CD4-positive, alpha-beta T cell treated with Interleukin-17A for 4 hours (primary cell): ENCODE results near the gene HTRA3.
"Not testable (repeated sequence)": the region's sequence is repeated elsewhere in the genome, so short reads cannot be mapped to it uniquely, and the experiment has no call there.

ENCODE experiments used
- DNase-seq: peaks from one replicate; pipeline ENCODE4 v3.0.0-alpha.2; 2020; ENCODE audit warnings: mixed read lengths

The HTRA3 gene

DNA sequence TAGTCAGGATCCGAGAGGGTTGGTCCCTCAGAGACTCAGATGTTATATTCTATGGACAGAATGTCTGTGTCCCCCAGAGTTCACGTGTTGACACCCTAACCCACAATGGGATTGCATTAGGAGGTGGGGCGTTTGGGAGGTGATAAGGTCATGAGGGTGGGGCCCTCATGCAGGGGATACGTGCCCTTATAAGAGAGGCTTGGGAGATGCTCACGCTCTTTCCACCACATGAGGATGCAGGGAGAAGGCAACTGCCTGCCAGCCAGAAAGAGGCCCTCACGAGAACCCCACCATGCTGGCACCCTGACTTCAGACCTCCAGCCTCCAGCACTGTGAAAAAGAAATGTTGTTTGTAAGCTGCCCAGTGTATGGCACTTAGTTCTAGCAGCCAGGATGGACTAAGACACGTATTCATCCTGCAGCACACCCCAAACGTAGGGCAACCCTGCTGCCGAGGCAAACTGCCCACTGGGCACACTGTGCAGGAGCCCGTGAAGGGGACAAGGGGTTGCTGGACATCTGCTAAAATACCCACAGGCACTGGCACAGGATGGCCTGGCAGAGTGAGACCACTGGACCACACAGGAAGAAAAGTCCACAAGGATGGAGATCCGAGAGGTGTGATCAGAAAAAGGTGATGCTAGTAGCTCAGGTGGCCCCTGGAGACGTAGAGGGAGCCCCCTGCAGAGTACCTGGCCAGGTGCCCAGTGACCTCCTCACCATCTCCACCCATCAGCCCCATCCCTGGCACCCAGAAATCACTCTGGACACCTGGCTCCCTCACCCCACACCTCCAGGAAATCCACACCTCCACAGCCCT is 62.7 kb downstream of the HTRA3 start:
- DNase-seq, result no peak

- no peak for DNase-seq
These were observed 63.4 kb downstream of the HTRA3 start for GRCh38 chr4:8332891-8333331.

DNA sequence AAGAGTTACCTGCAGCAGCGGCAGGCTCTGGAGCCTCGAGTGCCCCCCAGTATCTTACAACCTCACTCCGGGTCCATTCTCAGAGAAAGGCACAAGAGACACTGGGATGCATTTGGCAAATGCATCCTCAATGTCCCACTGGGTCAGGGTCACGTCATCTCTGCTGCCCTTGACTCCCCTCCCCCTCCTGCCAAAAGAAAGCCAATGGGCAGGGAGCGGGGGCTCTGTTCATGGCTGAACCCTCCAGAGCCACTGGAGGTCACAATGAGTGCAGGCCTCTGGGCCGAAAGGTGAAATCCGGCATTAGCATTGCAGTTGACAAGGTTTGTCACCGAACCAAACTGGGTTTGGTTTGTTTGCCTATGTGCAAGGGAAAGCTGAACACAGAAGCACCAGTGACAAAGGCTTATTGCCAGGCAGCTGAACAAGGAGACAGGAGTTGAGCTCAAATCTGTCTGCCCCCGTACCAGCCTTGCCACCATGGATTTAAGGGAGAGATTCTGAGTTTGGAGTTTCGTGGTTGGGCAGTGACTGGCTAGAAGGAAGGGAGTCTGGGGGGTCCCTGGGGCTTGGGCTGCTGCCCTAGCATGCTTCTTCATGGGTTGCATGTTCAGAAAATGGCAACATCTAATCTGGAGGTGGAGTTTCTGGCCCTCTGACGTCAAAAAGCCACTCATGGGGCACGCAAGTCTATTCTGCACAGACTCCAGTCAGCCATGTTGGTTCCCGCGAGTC is 64.3 kb downstream of the HTRA3 start:
- no peak for DNase-seq

GRCh38 chr4:8334786-8335460 is 65.4 kb downstream of the HTRA3 start:
- DNase-seq, result no peak

GRCh38 chr4:8335848-8336247 is 66.3 kb downstream of the HTRA3 start:
- DNase-seq, result no peak

DNA sequence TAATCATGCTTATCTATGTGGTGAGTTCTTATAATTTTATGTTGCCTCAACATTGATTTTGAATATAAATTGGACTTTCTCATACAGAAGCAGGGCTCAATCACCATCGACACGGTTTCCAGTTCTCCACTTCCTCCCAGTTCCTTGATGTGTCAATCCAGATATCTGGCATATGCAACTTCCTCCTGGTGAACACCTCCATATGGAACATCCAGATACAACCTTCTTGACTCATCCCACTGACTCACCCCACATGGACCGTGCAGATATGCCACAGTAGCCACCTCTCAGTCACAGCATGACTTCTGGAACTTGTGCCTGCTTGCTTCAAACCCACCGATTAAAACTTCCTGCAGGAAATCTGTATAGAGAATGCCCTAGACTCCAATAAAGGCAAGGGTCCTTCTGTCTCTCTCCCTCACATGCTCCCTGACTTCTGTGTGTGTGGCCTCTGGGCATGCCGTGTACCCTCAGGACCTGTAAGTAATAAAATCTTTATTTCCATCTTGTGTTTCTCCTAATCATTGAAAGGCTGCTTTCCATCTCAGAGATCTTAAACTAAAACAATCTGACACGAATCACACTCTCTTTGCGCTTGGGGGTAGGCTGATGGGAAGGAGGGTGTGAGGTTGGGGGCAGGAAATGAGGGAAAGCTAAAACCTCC is 67.0 kb downstream of the HTRA3 start:
- no peak for DNase-seq

DNA sequence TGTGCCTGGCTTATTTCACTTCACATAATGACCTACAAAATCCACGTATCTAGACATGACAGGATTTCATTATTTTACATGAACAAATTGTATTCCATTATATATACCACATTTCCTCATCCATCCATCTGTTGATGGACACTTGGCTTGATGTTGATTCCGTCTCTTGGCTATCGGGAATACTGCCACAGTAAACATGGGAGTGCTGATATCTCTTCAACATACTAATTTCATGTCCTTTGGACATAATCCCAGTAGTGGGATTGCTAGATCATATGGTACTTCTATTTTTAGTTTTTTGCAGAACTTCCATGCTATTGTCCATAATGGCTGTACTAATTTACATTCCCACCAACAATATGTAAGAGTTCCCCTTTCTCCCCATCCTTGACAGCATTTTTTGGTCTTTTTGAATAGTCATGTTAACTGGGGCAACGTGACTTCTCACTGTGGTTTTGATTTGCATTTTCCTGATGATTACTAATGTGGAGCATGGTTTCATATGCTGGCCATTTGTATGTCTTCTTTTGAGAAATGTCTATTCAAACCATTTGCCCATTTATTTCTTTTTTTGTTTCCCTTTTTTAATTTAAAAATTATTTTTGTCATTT is 68.9 kb downstream of the HTRA3 start:
- DNase-seq, result no peak

- no peak for DNase-seq
These were observed 71.3 kb downstream of the HTRA3 start for GRCh38 chr4:8340781-8341241.

DNA sequence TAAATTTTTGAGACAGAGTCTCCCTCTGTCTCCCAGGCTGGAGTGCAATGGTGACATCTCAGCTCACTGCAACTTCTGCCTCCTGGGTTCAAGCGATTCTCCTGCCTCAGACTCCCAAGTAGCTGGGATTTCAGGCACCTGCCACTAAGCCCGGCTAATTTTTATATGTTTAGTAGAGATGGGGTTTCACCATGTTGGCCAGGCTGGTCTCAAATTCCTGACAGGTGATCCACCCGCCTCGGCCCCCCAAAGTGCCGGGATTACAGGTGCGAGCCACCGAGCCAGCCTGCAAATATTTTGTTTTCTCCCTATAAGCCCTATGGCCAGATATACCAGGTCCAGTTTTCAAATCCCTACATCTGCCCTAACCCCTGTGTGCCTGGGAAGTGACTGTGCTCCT is 71.7 kb downstream of the HTRA3 start:
- not testable (repeated sequence) for DNase-seq

GRCh38 chr4:8341691-8342090 is 72.1 kb downstream of the HTRA3 start:
- no peak for DNase-seq

DNA sequence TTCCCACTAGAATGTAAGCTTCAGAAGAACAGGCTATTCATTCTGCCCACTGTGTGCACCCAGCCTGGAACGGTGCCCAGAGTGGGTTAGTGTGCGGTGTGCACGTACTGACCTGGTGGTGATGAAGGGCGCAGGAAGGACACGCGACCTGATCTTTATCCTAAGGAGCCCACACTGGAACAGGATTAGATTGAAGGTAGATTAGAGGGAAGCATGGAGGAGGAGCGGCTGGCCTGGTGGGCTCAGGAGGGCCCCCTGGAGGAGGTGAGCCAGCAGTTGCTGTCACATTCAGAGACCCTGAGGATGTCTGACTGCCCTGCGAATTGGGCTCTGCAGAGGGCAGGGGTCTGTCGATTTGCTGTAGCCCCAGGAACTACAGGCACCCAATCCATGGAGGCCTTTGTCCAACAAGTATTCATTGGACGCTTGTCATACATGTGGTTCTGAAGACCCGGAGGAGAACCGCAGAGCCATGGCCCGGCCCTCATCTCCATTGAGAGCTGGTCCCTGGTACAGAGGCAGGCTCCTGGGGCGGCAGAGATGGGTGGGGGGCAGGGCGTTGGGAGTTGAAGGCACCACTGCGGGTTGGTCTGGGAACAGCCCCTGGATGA is 73.2 kb downstream of the HTRA3 start:
- DNase-seq, result no peak

- DNase-seq, result no peak
These were observed 73.9 kb downstream of the HTRA3 start for GRCh38 chr4:8343262-8343966.

GRCh38 chr4:8343967-8344331 is 74.4 kb downstream of the HTRA3 start:
- DNase-seq, result no peak

GRCh38 chr4:8344377-8344776 is 74.8 kb downstream of the HTRA3 start:
- no peak for DNase-seq

GRCh38 chr4:8345053-8345945 is 75.7 kb downstream of the HTRA3 start:
- no peak for DNase-seq

GRCh38 chr4:8345946-8346814 is 76.6 kb downstream of the HTRA3 start:
- DNase-seq, result no peak

DNA sequence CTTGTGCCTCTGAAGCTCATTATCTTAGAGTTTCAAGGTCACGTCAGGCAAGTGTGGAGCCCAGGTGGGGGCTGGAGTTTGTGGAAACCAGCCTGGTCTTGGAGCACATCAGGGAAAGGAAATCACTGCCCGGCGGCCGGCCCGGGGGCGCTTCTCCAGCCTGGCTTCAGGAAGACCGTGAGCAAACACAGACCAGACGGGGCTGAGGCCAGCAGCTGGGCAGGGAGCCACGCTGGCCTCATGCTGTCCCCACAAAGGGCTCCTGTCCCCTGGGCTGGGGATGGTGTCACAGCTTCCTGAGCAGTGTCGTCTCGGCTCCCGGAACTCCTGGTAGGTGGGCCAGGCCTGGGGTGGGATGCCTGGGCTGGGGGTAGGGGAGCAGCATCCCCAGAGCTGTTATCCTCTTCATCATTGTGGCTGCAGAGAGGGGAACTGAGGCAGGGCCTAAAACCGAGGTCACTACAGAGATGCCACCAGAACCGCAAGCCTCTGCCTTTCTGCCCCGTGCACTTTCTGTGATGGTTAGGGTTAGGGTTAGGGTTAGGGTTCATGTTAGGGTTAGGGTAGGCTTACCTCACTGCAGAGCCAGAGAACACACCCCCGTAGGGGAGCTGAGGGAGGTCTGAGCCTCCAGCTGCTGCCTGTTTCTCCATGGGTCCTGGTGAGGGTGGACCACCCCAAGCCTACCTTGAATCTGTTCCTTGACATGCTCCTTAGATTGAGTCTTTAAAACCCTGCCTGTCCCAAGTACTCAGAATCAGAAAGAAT is 77.5 kb downstream of the HTRA3 start:
- no peak for DNase-seq

- DNase-seq, result no peak
These were observed 78.1 kb downstream of the HTRA3 start for GRCh38 chr4:8347660-8348059.

GRCh38 chr4:8348071-8348470 is 78.5 kb downstream of the HTRA3 start:
- no peak for DNase-seq
